ENCODE measurements around the gene CPLX1.

The CPLX1 gene

GRCh38 chr4:824461-825062 lies 1.4 kb downstream of the CPLX1 start:
- no peak overlapping the region for H3K4me3 ChIP-seq (ENCODE audit: low read depth, low read length)
- TF ChIP-seq, protein P1, sequence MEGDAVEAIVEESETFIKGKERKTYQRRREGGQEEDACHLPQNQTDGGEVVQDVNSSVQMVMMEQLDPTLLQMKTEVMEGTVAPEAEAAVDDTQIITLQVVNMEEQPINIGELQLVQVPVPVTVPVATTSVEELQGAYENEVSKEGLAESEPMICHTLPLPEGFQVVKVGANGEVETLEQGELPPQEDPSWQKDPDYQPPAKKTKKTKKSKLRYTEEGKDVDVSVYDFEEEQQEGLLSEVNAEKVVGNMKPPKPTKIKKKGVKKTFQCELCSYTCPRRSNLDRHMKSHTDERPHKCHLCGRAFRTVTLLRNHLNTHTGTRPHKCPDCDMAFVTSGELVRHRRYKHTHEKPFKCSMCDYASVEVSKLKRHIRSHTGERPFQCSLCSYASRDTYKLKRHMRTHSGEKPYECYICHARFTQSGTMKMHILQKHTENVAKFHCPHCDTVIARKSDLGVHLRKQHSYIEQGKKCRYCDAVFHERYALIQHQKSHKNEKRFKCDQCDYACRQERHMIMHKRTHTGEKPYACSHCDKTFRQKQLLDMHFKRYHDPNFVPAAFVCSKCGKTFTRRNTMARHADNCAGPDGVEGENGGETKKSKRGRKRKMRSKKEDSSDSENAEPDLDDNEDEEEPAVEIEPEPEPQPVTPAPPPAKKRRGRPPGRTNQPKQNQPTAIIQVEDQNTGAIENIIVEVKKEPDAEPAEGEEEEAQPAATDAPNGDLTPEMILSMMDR (IDR thresholded peaks at IDR 0.05; ENCODE audit: borderline replicate concordance, insufficient read depth, low read depth, low read length): no peak

DNA sequence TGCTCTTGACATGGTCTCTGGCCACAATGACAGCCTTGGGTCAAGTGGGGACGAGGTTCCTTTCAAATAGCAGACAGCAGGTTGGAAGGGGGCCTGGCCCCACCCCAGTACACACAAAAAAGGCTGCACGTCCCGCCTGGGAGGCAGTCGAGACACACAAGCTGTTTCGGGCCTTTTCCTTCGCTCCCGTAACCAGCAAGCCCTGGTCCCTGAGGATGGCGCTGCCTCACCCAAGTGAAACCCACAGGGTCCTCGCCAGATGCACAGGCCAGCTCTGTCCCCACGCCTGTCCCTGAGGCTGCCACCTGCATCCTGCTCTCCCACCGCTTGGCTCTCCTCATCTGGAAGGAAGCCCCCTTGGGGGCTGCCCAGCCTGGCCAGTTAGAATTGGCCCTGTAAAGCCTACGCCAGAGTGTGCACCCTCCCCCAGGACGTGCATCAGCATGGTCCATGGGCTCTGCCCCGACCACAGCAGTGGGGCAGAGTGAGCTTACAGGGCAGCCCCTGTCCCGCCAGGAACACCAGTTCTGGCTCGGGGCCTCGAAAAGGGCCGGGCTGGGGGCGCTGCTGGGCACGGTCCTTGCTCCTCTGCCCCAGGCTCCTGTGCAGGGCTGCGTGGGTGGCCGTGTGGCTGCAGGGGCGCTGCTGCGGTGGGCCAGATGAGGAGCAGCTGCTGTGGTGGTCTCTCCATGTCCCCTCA lies 2.0 kb downstream of the CPLX1 start:
- TF ChIP-seq, protein P1 (IDR thresholded peaks at IDR 0.05; ENCODE audit: borderline replicate concordance, insufficient read depth, low read depth, low read length): no peak
- no peak overlapping the region for H3K4me3 ChIP-seq (ENCODE audit: low read depth, low read length)

DNA sequence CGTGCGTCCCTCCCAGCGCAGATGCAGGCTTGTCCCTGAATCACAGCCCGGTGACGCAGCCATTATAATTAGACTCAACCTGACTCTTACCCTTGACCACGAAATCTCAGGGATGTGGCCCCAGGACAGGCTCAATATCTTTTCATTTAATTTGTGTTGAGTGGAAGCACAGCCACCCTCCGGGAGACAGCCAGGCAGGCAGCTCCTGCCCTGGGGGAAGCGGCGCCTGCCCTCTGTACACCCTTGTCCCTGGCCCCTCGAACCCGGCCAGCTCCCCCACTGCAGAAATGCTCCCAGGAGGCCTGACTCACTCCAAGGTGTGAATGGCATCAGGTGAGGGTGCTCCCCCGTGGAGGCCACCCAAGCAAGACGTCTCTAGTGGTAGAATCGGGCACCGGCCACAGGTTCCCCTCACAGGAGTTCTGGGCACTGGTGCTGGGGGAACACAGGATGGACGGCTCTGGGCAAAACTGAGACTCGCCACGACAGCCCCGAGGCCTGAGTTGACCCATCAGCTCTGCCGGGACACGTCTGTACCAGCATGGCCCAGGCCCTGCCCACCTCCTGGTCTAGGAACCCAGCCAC lies 2.7 kb downstream of the CPLX1 start:
- no peak overlapping the region for H3K4me3 ChIP-seq (ENCODE audit: low read depth, low read length)

DNA sequence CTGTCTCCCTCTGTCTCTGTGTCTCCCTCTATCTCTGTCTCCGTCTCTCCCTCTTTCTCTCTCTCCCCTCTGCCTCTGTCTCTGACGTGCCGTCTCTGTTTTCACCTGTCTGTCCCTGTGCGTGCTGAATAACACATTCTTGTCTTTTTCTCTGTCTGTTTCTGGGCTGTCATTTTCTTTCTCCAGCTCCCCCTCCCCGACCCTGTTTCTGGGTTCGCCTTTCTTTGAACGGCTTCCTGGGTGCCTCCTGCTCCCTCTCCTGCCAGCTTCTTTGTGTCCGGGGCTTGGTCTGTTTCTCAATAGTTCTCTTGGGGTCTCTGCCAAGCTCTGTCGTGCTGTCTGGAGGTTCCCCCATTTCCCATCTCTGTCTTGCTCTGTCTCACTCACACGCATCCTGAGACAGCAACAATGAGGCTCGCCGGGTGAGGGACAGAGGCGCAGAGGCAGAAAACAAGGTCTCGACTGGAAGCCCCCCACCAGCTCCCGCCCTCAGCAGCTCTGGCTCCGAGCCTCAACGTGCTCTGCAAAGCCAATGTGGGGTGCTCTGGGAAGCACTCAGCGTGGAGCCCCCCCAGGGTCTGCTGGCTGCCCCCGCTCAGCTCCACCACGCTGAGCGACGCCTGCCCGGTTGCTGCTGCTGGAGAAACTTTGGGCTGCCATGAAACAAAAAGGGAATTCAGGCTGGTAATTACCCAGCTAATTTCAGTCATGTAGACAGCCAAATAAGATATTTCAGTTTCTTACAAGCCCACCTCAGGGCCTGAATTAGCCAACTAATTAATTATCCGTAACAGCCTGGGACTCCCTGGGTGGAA lies 3.4 kb downstream of the CPLX1 start:
- no peak overlapping the region for H3K4me3 ChIP-seq (ENCODE audit: low read depth, low read length)
- TF ChIP-seq, protein P1 (IDR thresholded peaks at IDR 0.05; ENCODE audit: borderline replicate concordance, insufficient read depth, low read depth, low read length): no peak

More for the DNA sequence above, 2.7 kb downstream of the CPLX1 start:
- TF ChIP-seq, protein P1 (IDR thresholded peaks at IDR 0.05; ENCODE audit: borderline replicate concordance, insufficient read depth, low read depth, low read length): no peak

GRCh38 chr4:821631-822030 lies 4.3 kb downstream of the CPLX1 start:
- TF ChIP-seq, protein P1 (IDR thresholded peaks at IDR 0.05; ENCODE audit: borderline replicate concordance, insufficient read depth, low read depth, low read length): no peak

GRCh38 chr4:821181-821591 lies 4.7 kb downstream of the CPLX1 start:
- TF ChIP-seq, protein P1 (IDR thresholded peaks at IDR 0.05; ENCODE audit: borderline replicate concordance, insufficient read depth, low read depth, low read length): no peak
- H3K4me3 ChIP-seq (ENCODE audit: low read depth, low read length): no peak overlapping the region

More at GRCh38 chr4:821631-822030, 4.3 kb downstream of the CPLX1 start:
- H3K4me3 ChIP-seq (ENCODE audit: low read depth, low read length): no peak overlapping the region
